Subcutaneous abdominal adipose tissue (tissue), 5 donors: Measurements from ENCODE around the gene MMP17.

ENCODE experiments used
- H3K27ac ChIP-seq: one replicate; pipeline ENCODE4 v1.7.0; 2013; ENCODE audit warnings: low read depth, mild to moderate bottlenecking, inconsistent platforms, low read length, moderate library complexity
- H3K27me3 ChIP-seq, 5 donors: one replicate each; pipeline ENCODE4 v1.7.0; 2013; ENCODE audit warnings: low read length in 5 of 5, inconsistent platforms in 1 of 5; ENCODE audit not compliant: control insufficient read depth in 5 of 5, insufficient read depth in 4 of 5
- H3K36me3 ChIP-seq, 5 donors: one replicate each; pipeline ENCODE4 v1.7.0; 2013; ENCODE audit warnings: low read length in 5 of 5; ENCODE audit not compliant: control insufficient read depth in 5 of 5, insufficient read depth in 5 of 5
- H3K4me1 ChIP-seq, 5 donors: one replicate each; pipeline ENCODE4 v1.7.0; 2013; ENCODE audit warnings: low read length in 5 of 5, mild to moderate bottlenecking in 3 of 5, moderate library complexity in 1 of 5; ENCODE audit not compliant: control insufficient read depth in 5 of 5, insufficient read depth in 5 of 5
- H3K4me3 ChIP-seq, 5 donors: one replicate each; pipeline ENCODE4 v1.7.0; 2013; ENCODE audit warnings: low read length in 5 of 5, low read depth in 1 of 5
- H3K9ac ChIP-seq, 5 donors: one replicate each; pipeline ENCODE4 v1.7.0; 2013; ENCODE audit warnings: low read length in 5 of 5, mild to moderate bottlenecking in 4 of 5, moderate library complexity in 3 of 5
- H3K9me3 ChIP-seq, 5 donors: one replicate each; pipeline ENCODE4 v1.7.0; 2013; ENCODE audit warnings: low read length in 5 of 5; ENCODE audit not compliant: control insufficient read depth in 5 of 5
- donor health status: healthy.
- donor health status: healthy.
- donor health status: healthy.
- donor health status: healthy.
- donor health status: healthy.

Gene MMP17

DNA sequence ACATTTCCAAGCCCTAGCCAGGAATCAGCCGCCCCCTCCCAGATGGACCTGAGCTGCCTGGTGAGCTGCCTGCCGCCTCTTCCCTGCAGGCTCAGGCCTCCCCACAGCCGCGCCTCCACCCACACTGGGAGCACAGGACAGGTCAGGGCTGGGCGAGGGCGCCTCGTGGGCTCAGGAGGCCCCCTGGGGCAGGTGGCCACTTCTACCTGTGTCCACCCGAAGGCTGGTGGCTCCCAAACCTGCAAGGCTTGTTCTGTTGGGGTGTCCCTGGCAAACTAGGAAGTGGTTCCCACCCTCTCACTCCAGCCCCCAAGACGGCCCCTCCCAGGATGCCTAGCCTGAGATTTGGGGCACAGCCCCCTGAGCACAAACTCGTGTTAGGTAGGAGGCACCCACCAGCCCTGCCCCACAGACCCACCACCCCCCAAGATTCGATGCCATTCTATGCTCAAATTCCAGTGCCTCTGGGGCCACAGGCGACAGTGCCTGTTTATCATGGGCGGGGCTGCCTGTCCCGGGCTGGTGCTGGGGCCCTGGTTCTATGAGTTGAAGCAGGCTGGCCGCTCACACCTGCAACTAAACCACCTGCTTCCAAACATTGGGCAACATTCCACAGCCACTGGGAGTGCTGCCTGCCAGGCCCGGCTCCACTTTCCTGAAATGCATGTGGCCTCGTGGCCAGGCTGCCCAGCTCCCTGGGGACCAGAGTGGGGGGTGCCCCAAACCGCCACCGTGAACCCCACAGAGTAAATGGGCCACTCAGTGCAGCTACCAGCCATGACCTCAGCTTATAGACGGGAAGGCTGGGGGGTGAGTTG, 6.8 kb downstream of the MMP17 start:
- Histone ChIP-seq H3K4me3 (no peak overlapping the region), H3K9me3 (no peaks in the 10 kb centered on the region), H3K9ac (no peak overlapping the region), H3K27ac (no peak overlapping the region), H3K4me1 (peaks cover 0 to 31% (median 23%) of the 10 kb centered on the region in 5 donors), H3K27me3 (peaks cover 0 to 38% (median 5%) of the 10 kb centered on the region in 5 donors), H3K36me3 (peaks cover 0 to 4% (median 0%) of the 10 kb centered on the region in 5 donors)

GRCh38 chr12:131835616-131836171, 7.5 kb downstream of the MMP17 start:
- Histone ChIP-seq H3K36me3 (peaks cover 0 to 11% (median 5%) of the 10 kb centered on the region in 5 donors), H3K27ac (no peak overlapping the region), H3K4me1 (peaks cover 0 to 25% (median 18%) of the 10 kb centered on the region in 5 donors), H3K9me3 (no peaks in the 10 kb centered on the region), H3K9ac (no peak overlapping the region), H3K4me3 (no peak overlapping the region), H3K27me3 (peaks cover 0 to 33% (median 5%) of the 10 kb centered on the region in 5 donors)

DNA sequence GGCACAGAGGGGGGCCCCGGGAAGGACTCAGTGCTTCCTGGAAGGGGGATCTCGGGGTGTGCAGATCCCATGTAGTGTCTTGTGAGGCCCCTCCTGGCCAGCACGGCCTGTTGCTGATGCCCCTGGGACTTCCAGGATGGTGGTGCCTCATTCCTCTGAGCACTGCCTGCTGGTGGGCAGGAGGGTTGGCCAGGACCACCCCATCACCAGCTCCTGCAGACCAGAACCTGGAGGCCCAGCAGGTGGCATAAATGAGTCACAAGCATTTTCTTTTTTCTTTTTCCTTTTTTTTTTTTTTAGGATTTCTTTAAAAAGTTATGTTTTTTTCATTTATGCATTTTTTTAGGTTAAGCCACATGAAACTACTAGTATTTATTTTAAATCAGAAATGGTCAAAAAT, 8.0 kb downstream of the MMP17 start:
- no peak overlapping the region for H3K4me3 ChIP-seq
- H3K9me3 ChIP-seq = no peaks in the 10 kb centered on the region
- no peak overlapping the region for H3K9ac ChIP-seq
- peaks cover 0 to 28% (median 5%) of the 10 kb centered on the region in 5 donors for H3K27me3 ChIP-seq
- peaks cover 0 to 16% (median 10%) of the 10 kb centered on the region in 5 donors for H3K36me3 ChIP-seq
- H3K4me1 ChIP-seq = peaks cover 0 to 20% (median 13%) of the 10 kb centered on the region in 5 donors
- H3K27ac ChIP-seq = no peak overlapping the region

DNA sequence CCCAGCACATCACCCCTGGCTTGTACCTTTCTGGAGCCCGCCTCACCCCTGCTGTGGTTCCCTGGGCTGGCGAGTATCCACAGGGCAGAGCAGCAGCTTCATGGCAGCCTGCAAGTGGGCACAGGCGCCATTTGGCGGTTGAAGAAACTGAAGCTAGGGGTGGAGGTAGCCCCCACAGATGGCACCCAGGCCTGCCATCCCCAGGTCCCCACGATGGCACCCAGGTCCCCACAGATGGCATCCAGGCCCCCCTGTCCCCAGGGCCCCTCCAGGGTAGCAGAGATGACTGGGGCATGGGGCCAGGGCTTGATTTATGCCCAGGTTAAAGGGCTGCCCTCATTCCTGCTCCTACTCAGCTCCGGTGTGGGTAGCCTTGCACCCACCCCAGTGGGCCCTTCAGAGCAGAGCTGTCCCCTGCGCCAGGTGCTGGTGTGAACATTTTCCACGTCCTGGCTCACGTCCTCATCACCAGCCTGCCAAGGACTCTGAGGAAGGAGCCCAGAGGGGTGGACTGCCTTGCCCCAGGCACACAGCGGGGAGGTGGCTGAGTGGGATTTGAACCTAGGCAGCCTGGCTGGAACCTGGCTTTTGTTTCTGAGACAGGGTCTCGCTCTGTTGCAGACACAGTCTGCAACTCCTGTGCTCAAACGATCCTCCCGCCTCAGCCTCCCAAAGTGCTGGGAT, 8.7 kb downstream of the MMP17 start:
- Histone ChIP-seq H3K36me3 (peaks cover 0 to 22% (median 14%) of the 10 kb centered on the region in 5 donors), H3K9ac (no peak overlapping the region), H3K9me3 (no peaks in the 10 kb centered on the region), H3K4me3 (no peak overlapping the region), H3K27ac (no peak overlapping the region), H3K4me1 (peaks cover 2 to 16% (median 9%) of the 10 kb centered on the region in 5 donors), H3K27me3 (peaks cover 0 to 24% (median 5%) of the 10 kb centered on the region in 5 donors)

GRCh38 chr12:131840643-131841416, 12.6 kb downstream of the MMP17 start:
- peaks cover 0 to under 1% (median 0%) of the 10 kb centered on the region in 5 donors for H3K27me3 ChIP-seq
- peaks cover 0 to 51% (median 19%) of the 10 kb centered on the region in 5 donors for H3K36me3 ChIP-seq
- H3K27ac ChIP-seq = no peak overlapping the region
- H3K9me3 ChIP-seq = no peaks in the 10 kb centered on the region
- H3K4me1 ChIP-seq = peaks cover 0 to 2% (median 0%) of the 10 kb centered on the region in 5 donors
- H3K9ac ChIP-seq = no peak overlapping the region
- no peak overlapping the region for H3K4me3 ChIP-seq

- no peaks in the 10 kb centered on the region for H3K27me3 ChIP-seq
- H3K9me3 ChIP-seq = no peaks in the 10 kb centered on the region
- H3K9ac ChIP-seq = no peak overlapping the region
- H3K36me3 ChIP-seq = peaks cover 0 to 55% (median 20%) of the 10 kb centered on the region in 5 donors
- H3K27ac ChIP-seq = no peak overlapping the region
- H3K4me1 ChIP-seq = peaks cover 0 to 2% (median 0%) of the 10 kb centered on the region in 5 donors
- no peak overlapping the region for H3K4me3 ChIP-seq
These were observed 13.4 kb downstream of the MMP17 start for GRCh38 chr12:131841547-131841946.

- Histone ChIP-seq H3K27me3 (no peaks in the 10 kb centered on the region), H3K4me1 (peaks cover 0 to 2% (median 0%) of the 10 kb centered on the region in 5 donors), H3K9me3 (no peaks in the 10 kb centered on the region), H3K4me3 (no peak overlapping the region), H3K9ac (no peak overlapping the region), H3K36me3 (peaks cover 0 to 58% (median 24%) of the 10 kb centered on the region in 5 donors), H3K27ac (no peak overlapping the region)
These were observed 14.0 kb downstream of the MMP17 start for GRCh38 chr12:131842169-131842568.

GRCh38 chr12:131843527-131843926, 15.3 kb downstream of the MMP17 start:
- H3K4me1 ChIP-seq = peaks cover 0 to 2% (median 0%) of the 10 kb centered on the region in 5 donors
- peaks cover 0 to 64% (median 24%) of the 10 kb centered on the region in 5 donors for H3K36me3 ChIP-seq
- H3K27me3 ChIP-seq = no peaks in the 10 kb centered on the region
- H3K9ac ChIP-seq = no peak overlapping the region
- H3K27ac ChIP-seq = no peak overlapping the region
- H3K9me3 ChIP-seq = no peaks in the 10 kb centered on the region
- no peak overlapping the region for H3K4me3 ChIP-seq

DNA sequence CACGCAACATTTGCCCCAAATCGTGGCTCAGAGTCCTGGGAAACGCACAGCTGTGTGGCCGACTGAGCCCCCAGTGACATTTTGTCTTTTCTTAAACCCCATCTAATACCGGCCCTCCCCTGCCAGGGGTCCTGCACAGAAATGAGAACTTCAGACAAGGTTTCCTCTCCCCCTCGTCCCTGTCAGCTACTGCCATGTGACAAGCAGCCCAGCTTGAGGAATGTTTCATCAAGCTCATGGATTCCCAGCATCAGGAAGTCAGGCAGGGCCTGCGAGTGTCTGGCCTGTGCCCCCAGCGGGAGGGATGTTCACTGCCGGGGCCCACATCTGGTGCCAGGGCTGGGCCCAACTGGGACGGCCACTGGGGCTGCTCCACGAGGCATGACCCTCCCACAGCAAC, 15.9 kb downstream of the MMP17 start:
- peaks cover 0 to 66% (median 24%) of the 10 kb centered on the region in 5 donors for H3K36me3 ChIP-seq
- no peak overlapping the region for H3K4me3 ChIP-seq
- no peaks in the 10 kb centered on the region for H3K9me3 ChIP-seq
- H3K27ac ChIP-seq = no peak overlapping the region
- no peak overlapping the region for H3K9ac ChIP-seq
- H3K4me1 ChIP-seq = peaks cover 0 to 2% (median 0%) of the 10 kb centered on the region in 5 donors
- no peaks in the 10 kb centered on the region for H3K27me3 ChIP-seq
